GM18909 (cell line): ENCODE results near the gene PAX5.

ENCODE experiments used
- ATAC-seq: cut with Tn5 transposase; IDR thresholded peaks from one replicate; pipeline ENCODE4 v1.9.1; 2021; ENCODE audit warnings: mild to moderate bottlenecking; ENCODE audit not compliant: unreplicated experiment, poor library complexity

Gene PAX5

GRCh38 chr9:36938617-36939016, 95.5 kb downstream of the PAX5 start:
- no peak for ATAC-seq

GRCh38 chr9:36937951-36938350, 96.1 kb downstream of the PAX5 start:
- ATAC-seq = no peak

- ATAC-seq = no peak
These were observed 96.7 kb downstream of the PAX5 start for GRCh38 chr9:36937346-36937745.

GRCh38 chr9:36936498-36936831, 97.6 kb downstream of the PAX5 start:
- no peak for ATAC-seq

GRCh38 chr9:36935768-36936497, 98.1 kb downstream of the PAX5 start:
- peak; percentile 75 for ATAC-seq

- peak; percentile 31 for ATAC-seq
These were observed 98.7 kb downstream of the PAX5 start for GRCh38 chr9:36935332-36935731.

- no peak for ATAC-seq
These were observed 99.5 kb downstream of the PAX5 start for GRCh38 chr9:36934478-36935065.

- ATAC-seq = no peak
These were observed 100.3 kb downstream of the PAX5 start for GRCh38 chr9:36933676-36934215.

- no peak for ATAC-seq
These were observed 101.9 kb downstream of the PAX5 start for GRCh38 chr9:36932198-36932597.

- no peak for ATAC-seq
These were observed 103.1 kb downstream of the PAX5 start for GRCh38 chr9:36930941-36931340.

- ATAC-seq = no peak
These were observed 104.8 kb downstream of the PAX5 start for GRCh38 chr9:36929350-36929675.

- ATAC-seq = no peak
These were observed 105.3 kb downstream of the PAX5 start for GRCh38 chr9:36928670-36929349.

- no peak for ATAC-seq
These were observed 105.9 kb downstream of the PAX5 start for GRCh38 chr9:36928210-36928609.

- no peak for ATAC-seq
These were observed 109.2 kb downstream of the PAX5 start for GRCh38 chr9:36924757-36925432.

- ATAC-seq = no peak
These were observed 110.0 kb downstream of the PAX5 start for GRCh38 chr9:36924071-36924470.

GRCh38 chr9:36923025-36923625, 110.9 kb downstream of the PAX5 start:
- no peak for ATAC-seq

GRCh38 chr9:36922548-36922947, 111.5 kb downstream of the PAX5 start:
- ATAC-seq = no peak

GRCh38 chr9:36914212-36914577, 119.9 kb downstream of the PAX5 start:
- no peak for ATAC-seq

GRCh38 chr9:36913393-36914211, 120.5 kb downstream of the PAX5 start:
- ATAC-seq = no peak

GRCh38 chr9:36912620-36913019, 121.4 kb downstream of the PAX5 start:
- ATAC-seq = no peak
